ENCODE results near the gene PHC3. TPM values are rescaled to one million over a fixed set of nuclear protein-coding genes. Genes with fewer than 3 reads are reported as not detected.

The PHC3 gene
- polyA plus RNA-seq, 1 donor from 2014 or later, result 18.6 TPM

DNA sequence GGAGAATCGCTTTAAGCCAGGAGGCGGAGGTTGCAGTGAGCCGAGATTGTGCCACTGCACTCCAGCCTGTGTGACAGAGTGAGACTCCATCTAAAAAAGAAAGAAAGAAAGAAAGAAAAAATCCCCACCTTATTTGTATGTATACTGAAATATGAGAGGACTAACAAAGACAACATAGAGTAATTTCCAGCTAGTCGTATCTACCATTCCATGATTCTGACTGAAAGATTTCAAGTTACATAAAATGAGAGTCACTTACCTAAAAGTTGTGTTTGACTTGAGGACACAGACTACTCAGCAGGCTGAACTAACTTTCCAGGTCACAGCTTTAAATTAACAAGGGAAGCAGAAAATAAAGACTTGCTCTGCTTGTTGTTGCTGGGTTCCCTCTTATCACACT lies 21.9 kb upstream of the PHC3 start:
- Histone ChIP-seq H2AFZ (ENCODE audit: low read depth, low read length) (no peak overlapping the region), H3K36me3 (ENCODE audit: insufficient read depth, low read length) (no peaks in the 10 kb centered on the region), H3K9me3 (ENCODE audit: low read length) (no peaks in the 10 kb centered on the region), H4K20me1 (ENCODE audit: insufficient read depth) (no peaks in the 10 kb centered on the region), H3K9me2 (ENCODE audit: insufficient read depth, low read length) (no peaks in the 10 kb centered on the region), H3K27ac (ENCODE audit: low read length) (no peak overlapping the region), H3K4me2 (ENCODE audit: low read length) (no peak overlapping the region), H3K27me3 (ENCODE audit: insufficient read depth, low read depth, low read length) (no peaks in the 10 kb centered on the region), H3K9ac (ENCODE audit: low read length) (no peak overlapping the region), H3K79me2 (replicated peaks; ENCODE audit: insufficient read depth, low read length) (no peaks in the 10 kb centered on the region), H3F3A (ENCODE audit: insufficient read depth, low read length, poor library complexity, severe bottlenecking) (no peaks in the 10 kb centered on the region), H3K4me3 (ENCODE audit: low read length) (no peak overlapping the region)
- no peak for TF ChIP-seq MXI1 (conservative IDR thresholded peaks at IDR 0.05; ENCODE audit: poor library complexity, severe bottlenecking)
- TF ChIP-seq, protein P1, sequence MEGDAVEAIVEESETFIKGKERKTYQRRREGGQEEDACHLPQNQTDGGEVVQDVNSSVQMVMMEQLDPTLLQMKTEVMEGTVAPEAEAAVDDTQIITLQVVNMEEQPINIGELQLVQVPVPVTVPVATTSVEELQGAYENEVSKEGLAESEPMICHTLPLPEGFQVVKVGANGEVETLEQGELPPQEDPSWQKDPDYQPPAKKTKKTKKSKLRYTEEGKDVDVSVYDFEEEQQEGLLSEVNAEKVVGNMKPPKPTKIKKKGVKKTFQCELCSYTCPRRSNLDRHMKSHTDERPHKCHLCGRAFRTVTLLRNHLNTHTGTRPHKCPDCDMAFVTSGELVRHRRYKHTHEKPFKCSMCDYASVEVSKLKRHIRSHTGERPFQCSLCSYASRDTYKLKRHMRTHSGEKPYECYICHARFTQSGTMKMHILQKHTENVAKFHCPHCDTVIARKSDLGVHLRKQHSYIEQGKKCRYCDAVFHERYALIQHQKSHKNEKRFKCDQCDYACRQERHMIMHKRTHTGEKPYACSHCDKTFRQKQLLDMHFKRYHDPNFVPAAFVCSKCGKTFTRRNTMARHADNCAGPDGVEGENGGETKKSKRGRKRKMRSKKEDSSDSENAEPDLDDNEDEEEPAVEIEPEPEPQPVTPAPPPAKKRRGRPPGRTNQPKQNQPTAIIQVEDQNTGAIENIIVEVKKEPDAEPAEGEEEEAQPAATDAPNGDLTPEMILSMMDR (IDR thresholded peaks at IDR 0.05; ENCODE audit: poor library complexity, severe bottlenecking), result no peak
- no peak for TF ChIP-seq SMC3 (conservative IDR thresholded peaks at IDR 0.05; ENCODE audit: poor library complexity)
- TF ChIP-seq, protein P2, sequence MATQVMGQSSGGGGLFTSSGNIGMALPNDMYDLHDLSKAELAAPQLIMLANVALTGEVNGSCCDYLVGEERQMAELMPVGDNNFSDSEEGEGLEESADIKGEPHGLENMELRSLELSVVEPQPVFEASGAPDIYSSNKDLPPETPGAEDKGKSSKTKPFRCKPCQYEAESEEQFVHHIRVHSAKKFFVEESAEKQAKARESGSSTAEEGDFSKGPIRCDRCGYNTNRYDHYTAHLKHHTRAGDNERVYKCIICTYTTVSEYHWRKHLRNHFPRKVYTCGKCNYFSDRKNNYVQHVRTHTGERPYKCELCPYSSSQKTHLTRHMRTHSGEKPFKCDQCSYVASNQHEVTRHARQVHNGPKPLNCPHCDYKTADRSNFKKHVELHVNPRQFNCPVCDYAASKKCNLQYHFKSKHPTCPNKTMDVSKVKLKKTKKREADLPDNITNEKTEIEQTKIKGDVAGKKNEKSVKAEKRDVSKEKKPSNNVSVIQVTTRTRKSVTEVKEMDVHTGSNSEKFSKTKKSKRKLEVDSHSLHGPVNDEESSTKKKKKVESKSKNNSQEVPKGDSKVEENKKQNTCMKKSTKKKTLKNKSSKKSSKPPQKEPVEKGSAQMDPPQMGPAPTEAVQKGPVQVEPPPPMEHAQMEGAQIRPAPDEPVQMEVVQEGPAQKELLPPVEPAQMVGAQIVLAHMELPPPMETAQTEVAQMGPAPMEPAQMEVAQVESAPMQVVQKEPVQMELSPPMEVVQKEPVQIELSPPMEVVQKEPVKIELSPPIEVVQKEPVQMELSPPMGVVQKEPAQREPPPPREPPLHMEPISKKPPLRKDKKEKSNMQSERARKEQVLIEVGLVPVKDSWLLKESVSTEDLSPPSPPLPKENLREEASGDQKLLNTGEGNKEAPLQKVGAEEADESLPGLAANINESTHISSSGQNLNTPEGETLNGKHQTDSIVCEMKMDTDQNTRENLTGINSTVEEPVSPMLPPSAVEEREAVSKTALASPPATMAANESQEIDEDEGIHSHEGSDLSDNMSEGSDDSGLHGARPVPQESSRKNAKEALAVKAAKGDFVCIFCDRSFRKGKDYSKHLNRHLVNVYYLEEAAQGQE (IDR thresholded peaks at IDR 0.05; ENCODE audit: borderline replicate concordance), result no peak
- TF ChIP-seq TAF1 (IDR thresholded peaks at IDR 0.05; ENCODE audit: low read depth), result no peak
- no peak for TF ChIP-seq POLR2AphosphoS5 (IDR thresholded peaks at IDR 0.05)
- no peak for TF ChIP-seq EZH2 (IDR thresholded peaks at IDR 0.05; ENCODE audit: borderline replicate concordance, insufficient read depth, low read length, poor library complexity, severe bottlenecking)
- TF ChIP-seq EP300 (conservative IDR thresholded peaks at IDR 0.05; ENCODE audit: poor library complexity, severe bottlenecking), result no peak
- TF ChIP-seq RAD21 (conservative IDR thresholded peaks at IDR 0.05), result no peak

DNA sequence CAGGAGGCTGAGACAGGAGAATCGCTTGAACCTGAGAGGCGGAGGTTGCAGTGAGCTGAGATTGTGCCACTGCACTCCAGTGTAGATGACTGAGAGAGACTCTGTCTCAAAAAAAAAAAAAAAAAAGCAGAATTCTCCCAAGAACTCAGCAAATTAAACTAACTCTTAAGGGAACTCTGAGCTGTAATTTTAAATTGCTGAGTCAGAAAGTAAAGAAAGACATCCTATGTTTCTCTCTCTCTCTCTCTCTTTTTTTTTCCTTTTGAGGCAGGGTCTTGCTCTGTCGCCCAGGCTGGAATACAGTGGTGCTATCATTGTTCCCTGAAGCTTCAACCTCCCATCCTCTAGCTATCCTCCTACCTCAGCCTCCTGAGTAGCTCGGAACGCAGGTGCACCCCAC lies 20.0 kb upstream of the PHC3 start:
- Histone ChIP-seq H3K9ac (ENCODE audit: low read length) (no peak overlapping the region), H3K36me3 (ENCODE audit: insufficient read depth, low read length) (no peaks in the 10 kb centered on the region), H4K20me1 (ENCODE audit: insufficient read depth) (no peaks in the 10 kb centered on the region), H3K79me2 (replicated peaks; ENCODE audit: insufficient read depth, low read length) (no peaks in the 10 kb centered on the region), H3K4me2 (ENCODE audit: low read length) (no peak overlapping the region), H3K27ac (ENCODE audit: low read length) (no peak overlapping the region), H3K27me3 (ENCODE audit: insufficient read depth, low read depth, low read length) (no peaks in the 10 kb centered on the region), H3K4me3 (ENCODE audit: low read length) (no peak overlapping the region), H3K9me3 (ENCODE audit: low read length) (no peaks in the 10 kb centered on the region), H3K9me2 (ENCODE audit: insufficient read depth, low read length) (no peaks in the 10 kb centered on the region), H2AFZ (ENCODE audit: low read depth, low read length) (no peak overlapping the region), H3F3A (ENCODE audit: insufficient read depth, low read length, poor library complexity, severe bottlenecking) (no peaks in the 10 kb centered on the region)
- TF ChIP-seq, protein P2 (IDR thresholded peaks at IDR 0.05; ENCODE audit: borderline replicate concordance), result no peak
- TF ChIP-seq POLR2AphosphoS5 (IDR thresholded peaks at IDR 0.05) (no peak), RAD21 (conservative IDR thresholded peaks at IDR 0.05) (no peak), MXI1 (conservative IDR thresholded peaks at IDR 0.05; ENCODE audit: poor library complexity, severe bottlenecking) (no peak), SMC3 (conservative IDR thresholded peaks at IDR 0.05; ENCODE audit: poor library complexity) (no peak), EZH2 (IDR thresholded peaks at IDR 0.05; ENCODE audit: borderline replicate concordance, insufficient read depth, low read length, poor library complexity, severe bottlenecking) (no peak), EP300 (conservative IDR thresholded peaks at IDR 0.05; ENCODE audit: poor library complexity, severe bottlenecking) (no peak), TAF1 (IDR thresholded peaks at IDR 0.05; ENCODE audit: low read depth) (no peak)
- TF ChIP-seq, protein P1 (IDR thresholded peaks at IDR 0.05; ENCODE audit: poor library complexity, severe bottlenecking), result no peak

All from neural cell (in vitro differentiated cells).